A673 (cell line): Measurements from ENCODE around the gene MEGF11. TPM values are rescaled to one million over a fixed set of nuclear protein-coding genes. Genes with fewer than 3 reads are reported as not detected.

Experiments used
- BruUV-seq: library from RNA; stranded (reverse); fragments of 400-500 nt; replicated peaks from 2 replicates; lab custom pipeline; 2021; lab: Mats Ljungman, UMichigan
- CTCF ChIA-PET: fragments of 300-600 bp; sonication (Branson Sonifier 250); formaldehyde crosslinking; loops from one replicate; lab custom pipeline; 2022; ENCODE audit warnings: antibody characterized with exemption; lab: Charles Lee
- POLR2A ChIA-PET: fragments of 300-600 bp; sonication (Branson Sonifier 250); formaldehyde crosslinking; loops from one replicate; lab custom pipeline; 2022; ENCODE audit warnings: antibody characterized with exemption; ENCODE audit not compliant: low non-redundant PET; lab: Charles Lee
- DNase-seq: peaks from one replicate; pipeline ENCODE4 v3.0.0-alpha.2; 2015; ENCODE audit warnings: low spot score
- H3K27ac ChIP-seq: fragments of 200-600 bp; sonication (generic); 2 replicates; pipeline ENCODE4 v1.5.1; 2016; ENCODE audit warnings: mixed run types, low read depth, mild to moderate bottlenecking, mixed read lengths, antibody characterized with exemption, low read length; ENCODE audit not compliant: poor library complexity, severe bottlenecking
- H3K27me3 ChIP-seq: fragments of 200-600 bp; sonication (generic); replicated peaks from 2 replicates; pipeline ENCODE4 v1.6.1; 2017; ENCODE audit warnings: mixed run types, low read depth, mild to moderate bottlenecking, mixed read lengths, antibody characterized with exemption, low read length; ENCODE audit not compliant: insufficient read depth, poor library complexity
- H3K36me3 ChIP-seq: fragments of 200-600 bp; sonication (generic); 2 replicates; pipeline ENCODE4 v1.6.1; 2016; ENCODE audit warnings: mixed run types, mild to moderate bottlenecking, mixed read lengths, antibody characterized with exemption, low read length; ENCODE audit not compliant: insufficient read depth, poor library complexity, severe bottlenecking
- H3K4me1 ChIP-seq: fragments of 200-600 bp; sonication (generic); 2 replicates; pipeline ENCODE4 v1.6.1; 2017; ENCODE audit warnings: mixed run types, mild to moderate bottlenecking, mixed read lengths, antibody characterized with exemption, low read length; ENCODE audit not compliant: insufficient read depth, poor library complexity, severe bottlenecking
- H3K4me3 ChIP-seq: fragments of 200-600 bp; sonication (generic); 2 replicates; pipeline ENCODE4 v1.5.1; 2016; ENCODE audit warnings: low read depth, mixed run types, mild to moderate bottlenecking, mixed read lengths, low read length; ENCODE audit not compliant: poor library complexity, severe bottlenecking
- H3K9me3 ChIP-seq: fragments of 200-600 bp; sonication (generic); 2 replicates; pipeline ENCODE4 v1.6.1; 2016; ENCODE audit warnings: mixed run types, low read depth, mild to moderate bottlenecking, mixed read lengths, antibody characterized with exemption, low read length; ENCODE audit not compliant: poor library complexity, severe bottlenecking
- EZH2 ChIP-seq: fragments of 200-600 bp; sonication (generic); IDR thresholded peaks from 2 replicates; pipeline ENCODE4 v1.6.1; 2017; ENCODE audit warnings: borderline replicate concordance, low read depth, mild to moderate bottlenecking, mixed read lengths, antibody characterized with exemption, low read length; ENCODE audit not compliant: poor library complexity, severe bottlenecking
- intact Hi-C: fragments of 100-400 bp; cut with micrococcal nuclease; formaldehyde crosslinking; loops from one replicate; pipeline ENCODE4 v1.10.0; 2022; ENCODE audit not compliant: unreplicated experiment
- total RNA-seq: library from RNA; stranded (reverse); gene quantifications from 2 replicates; pipeline ENCODE4 v1.2.3, GENCODE V29; 2021
- TF ChIP-seq, protein P1 (sequence below): fragments of 300-800, 200-600 bp; sonication (generic); conservative IDR thresholded peaks from 2 replicates; pipeline ENCODE4 v1.5.1; 2017; ENCODE audit warnings: low read depth, mild to moderate bottlenecking, antibody characterized with exemption, low read length, moderate library complexity, mixed read lengths

The MEGF11 gene
- total RNA-seq, 1 experiment from 2014 or later = 0.43 TPM

DNA sequence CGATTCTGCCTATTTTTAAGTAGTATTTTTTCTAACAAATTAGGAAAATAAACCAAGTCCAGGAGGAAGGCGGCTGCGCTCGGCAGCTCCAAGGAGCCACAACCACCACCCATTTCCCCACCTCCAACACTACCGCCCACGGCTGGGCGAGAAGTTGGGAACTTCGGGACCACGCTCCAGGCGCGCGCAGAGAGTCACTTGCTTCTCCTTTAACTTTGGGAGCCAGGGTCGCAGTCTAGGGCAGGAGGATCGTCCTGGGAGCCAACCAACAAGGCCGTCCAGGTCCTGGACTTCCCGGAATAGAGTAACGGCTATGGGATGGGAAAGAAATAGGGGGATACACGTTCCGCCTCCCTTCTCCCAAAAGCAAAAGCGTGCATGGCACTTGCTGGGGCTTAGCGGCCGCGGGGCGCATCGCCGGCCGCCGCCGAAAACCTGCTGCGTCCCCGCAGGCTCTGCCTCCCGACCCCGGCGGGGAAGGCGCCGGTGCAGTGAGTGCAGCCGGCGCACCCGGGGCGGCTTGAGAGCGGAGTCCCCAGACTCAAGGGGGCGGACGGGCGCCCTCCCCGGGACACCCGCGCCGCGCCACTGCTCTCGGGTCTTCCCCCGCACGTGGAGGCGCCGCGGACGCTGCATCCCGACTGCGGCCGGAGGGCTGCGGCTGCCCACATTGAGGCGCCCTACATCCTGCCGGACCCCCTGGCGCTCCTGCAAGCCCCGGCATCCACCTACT is 699 bp downstream of the MEGF11 start:
- peaks cover 94% of the 10 kb centered on the region for H3K27me3 ChIP-seq
- no peak overlapping the region for H3K27ac ChIP-seq
- H3K36me3 ChIP-seq = no peaks in the 10 kb centered on the region
- intact Hi-C loops = loop anchor here (5.0 kb wide), 1 partner anchor 244 kb away; the partner anchor contains the start of gene SNAPC5
- peak; percentile 53 for TF ChIP-seq EZH2
- TF ChIP-seq, protein P1, sequence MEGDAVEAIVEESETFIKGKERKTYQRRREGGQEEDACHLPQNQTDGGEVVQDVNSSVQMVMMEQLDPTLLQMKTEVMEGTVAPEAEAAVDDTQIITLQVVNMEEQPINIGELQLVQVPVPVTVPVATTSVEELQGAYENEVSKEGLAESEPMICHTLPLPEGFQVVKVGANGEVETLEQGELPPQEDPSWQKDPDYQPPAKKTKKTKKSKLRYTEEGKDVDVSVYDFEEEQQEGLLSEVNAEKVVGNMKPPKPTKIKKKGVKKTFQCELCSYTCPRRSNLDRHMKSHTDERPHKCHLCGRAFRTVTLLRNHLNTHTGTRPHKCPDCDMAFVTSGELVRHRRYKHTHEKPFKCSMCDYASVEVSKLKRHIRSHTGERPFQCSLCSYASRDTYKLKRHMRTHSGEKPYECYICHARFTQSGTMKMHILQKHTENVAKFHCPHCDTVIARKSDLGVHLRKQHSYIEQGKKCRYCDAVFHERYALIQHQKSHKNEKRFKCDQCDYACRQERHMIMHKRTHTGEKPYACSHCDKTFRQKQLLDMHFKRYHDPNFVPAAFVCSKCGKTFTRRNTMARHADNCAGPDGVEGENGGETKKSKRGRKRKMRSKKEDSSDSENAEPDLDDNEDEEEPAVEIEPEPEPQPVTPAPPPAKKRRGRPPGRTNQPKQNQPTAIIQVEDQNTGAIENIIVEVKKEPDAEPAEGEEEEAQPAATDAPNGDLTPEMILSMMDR = peak; percentile 18
- no TSS peak for BruUV-seq
- CTCF ChIA-PET = interaction anchor here (0.5 to 0.6 kb wide), 2 partner anchors 17 to 43 kb away, joined by 3 read pairs; no protein-coding TSS in a partner anchor
- peak overlapping the region; percentile 44 for H3K4me3 ChIP-seq
- H3K9me3 ChIP-seq = no peaks in the 10 kb centered on the region
- H3K4me1 ChIP-seq = peaks cover 5% of the 10 kb centered on the region
- POLR2A ChIA-PET = interaction anchor here (0.7 kb wide), 1 partner anchor 384 kb away, joined by 4 read pairs; no protein-coding TSS in a partner anchor
- DNase-seq = peak; percentile 49

GRCh38 chr15:66251790-66252684 is 1.5 kb downstream of the MEGF11 start:
- DNase-seq = peak; percentile 67

More at GRCh38 chr15:66251790-66252684, 1.5 kb downstream of the MEGF11 start:
- ChIA-PET CTCF (interaction anchor here (0.5 to 0.6 kb wide), 2 partner anchors 17 to 44 kb away, joined by 3 read pairs; no protein-coding TSS in a partner anchor), POLR2A (interaction anchor here (0.7 kb wide), 2 partner anchors 383 to 1267 kb away, joined by 3 to 4 read pairs; no protein-coding TSS in a partner anchor)
- H3K36me3 ChIP-seq = no peaks in the 10 kb centered on the region
- peak overlapping the region; percentile 44 for H3K4me3 ChIP-seq
- intact Hi-C loops = loop anchor here (5.0 kb wide), 1 partner anchor 245 kb away; the partner anchor contains the start of gene SNAPC5
- no TSS peak for BruUV-seq
- no peak overlapping the region for H3K27ac ChIP-seq
- no peaks in the 10 kb centered on the region for H3K9me3 ChIP-seq
- H3K4me1 ChIP-seq = peaks cover 5% of the 10 kb centered on the region
- H3K27me3 ChIP-seq = peaks cover 90% of the 10 kb centered on the region
- TF ChIP-seq EZH2 = no peak
- TF ChIP-seq, protein P1 = peak; percentile 85
